ENCODE measurements around the gene EP300.
A peak's percentile ranks its signal among the peaks of the same experiment; 100 is the strongest.
"Not testable (repeated sequence)": the region's sequence is repeated elsewhere in the genome, so short reads cannot be mapped to it uniquely, and the experiment has no call there.

Gene EP300

DNA sequence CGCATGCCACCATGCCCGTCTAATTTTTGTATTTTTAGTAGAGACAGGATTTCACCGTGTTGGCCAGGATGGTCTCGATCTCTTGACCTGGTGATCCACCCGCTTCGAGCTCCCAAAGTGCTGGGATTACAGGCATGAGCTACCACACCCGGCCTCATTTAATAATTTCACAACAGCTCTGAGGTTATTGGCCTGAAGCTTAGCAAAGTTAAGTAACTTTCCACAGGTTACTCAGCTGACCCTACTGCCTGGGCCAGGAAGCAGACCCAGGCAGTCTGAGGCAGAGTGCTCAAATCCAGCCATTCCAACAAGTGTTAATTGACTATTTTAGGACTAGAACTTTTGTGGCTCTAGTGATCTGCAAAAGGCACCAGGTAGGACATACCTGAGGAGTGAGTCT is 60.5 kb downstream of the EP300 start:
- DNase-seq (ENCODE audit: low spot score): no peak

DNA sequence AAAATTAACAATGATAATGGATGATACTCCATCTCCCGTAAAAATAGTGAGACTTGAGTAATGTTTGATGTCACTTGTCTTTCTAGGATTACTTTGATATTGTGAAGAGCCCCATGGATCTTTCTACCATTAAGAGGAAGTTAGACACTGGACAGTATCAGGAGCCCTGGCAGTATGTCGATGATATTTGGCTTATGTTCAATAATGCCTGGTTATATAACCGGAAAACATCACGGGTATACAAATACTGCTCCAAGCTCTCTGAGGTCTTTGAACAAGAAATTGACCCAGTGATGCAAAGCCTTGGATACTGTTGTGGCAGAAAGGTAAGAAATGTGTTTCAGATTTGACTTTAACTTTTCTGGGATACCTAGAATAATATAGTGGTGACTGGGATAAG is 64.7 kb downstream of the EP300 start:
- DNase-seq (ENCODE audit: low spot score): no peak

DNA sequence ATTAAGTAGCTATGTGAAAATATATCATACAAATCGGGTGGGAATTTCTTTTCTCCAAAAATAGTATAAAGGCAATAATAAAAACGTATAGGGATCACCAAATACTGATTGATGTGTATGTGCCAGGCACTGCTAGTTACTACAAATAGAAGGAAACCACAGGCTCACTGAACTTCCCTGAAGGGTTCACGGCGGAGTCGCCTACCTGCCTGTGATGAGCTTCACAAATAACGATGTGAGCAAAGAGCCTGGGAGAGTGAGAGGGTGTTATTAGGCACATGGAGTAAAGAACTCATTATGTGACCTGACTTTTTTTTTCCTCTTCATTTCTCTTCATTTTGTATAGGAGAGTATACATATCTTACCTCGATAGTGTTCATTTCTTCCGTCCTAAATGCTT is 76.8 kb downstream of the EP300 start:
- DNase-seq (ENCODE audit: low spot score): no peak

DNA sequence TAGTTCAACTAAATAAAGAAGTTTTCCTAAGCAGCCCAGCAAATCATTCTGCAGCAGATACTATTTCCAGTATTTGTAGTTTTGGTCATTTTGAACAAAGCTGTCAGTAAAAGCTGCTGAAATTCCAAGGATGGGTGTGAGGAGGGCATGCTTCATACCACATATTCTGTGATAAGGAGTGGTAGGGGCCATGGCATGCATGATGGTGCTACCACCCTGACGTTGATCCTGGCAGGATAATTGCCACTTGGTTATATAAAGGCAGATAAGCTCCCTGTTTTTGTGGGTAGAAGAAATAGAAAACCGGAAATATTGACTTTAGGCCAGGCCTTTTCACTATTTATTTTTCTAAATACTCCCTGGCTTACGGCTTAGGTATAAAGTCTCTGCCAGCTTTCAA is 79.6 kb downstream of the EP300 start:
- DNase-seq (ENCODE audit: low spot score): no peak

DNA sequence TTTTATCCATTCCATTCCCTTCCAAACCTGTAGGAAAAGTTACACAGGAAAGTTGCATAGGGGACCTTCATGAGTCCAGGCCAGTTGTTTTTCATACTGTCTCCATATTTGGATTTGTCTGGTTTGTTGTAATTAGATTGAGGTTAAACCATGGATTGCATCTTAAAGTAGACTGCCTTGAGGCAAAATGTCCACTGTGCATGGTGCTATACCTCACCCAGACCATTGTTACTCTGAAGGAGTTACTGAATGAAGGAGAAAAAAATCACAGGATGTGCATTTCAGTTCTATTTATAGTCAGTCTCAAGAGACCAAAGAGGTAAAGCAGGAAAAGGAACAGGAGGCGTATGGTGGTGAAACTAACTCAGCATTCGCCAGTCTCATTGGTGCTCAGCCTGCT is 83.2 kb downstream of the EP300 start:
- DNase-seq (ENCODE audit: low spot score): no peak

DNA sequence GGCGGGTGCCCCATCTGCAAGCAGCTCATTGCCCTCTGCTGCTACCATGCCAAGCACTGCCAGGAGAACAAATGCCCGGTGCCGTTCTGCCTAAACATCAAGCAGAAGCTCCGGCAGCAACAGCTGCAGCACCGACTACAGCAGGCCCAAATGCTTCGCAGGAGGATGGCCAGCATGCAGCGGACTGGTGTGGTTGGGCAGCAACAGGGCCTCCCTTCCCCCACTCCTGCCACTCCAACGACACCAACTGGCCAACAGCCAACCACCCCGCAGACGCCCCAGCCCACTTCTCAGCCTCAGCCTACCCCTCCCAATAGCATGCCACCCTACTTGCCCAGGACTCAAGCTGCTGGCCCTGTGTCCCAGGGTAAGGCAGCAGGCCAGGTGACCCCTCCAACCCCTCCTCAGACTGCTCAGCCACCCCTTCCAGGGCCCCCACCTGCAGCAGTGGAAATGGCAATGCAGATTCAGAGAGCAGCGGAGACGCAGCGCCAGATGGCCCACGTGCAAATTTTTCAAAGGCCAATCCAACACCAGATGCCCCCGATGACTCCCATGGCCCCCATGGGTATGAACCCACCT is 84.7 kb downstream of the EP300 start:
- no peak for DNase-seq (ENCODE audit: low spot score)

DNA sequence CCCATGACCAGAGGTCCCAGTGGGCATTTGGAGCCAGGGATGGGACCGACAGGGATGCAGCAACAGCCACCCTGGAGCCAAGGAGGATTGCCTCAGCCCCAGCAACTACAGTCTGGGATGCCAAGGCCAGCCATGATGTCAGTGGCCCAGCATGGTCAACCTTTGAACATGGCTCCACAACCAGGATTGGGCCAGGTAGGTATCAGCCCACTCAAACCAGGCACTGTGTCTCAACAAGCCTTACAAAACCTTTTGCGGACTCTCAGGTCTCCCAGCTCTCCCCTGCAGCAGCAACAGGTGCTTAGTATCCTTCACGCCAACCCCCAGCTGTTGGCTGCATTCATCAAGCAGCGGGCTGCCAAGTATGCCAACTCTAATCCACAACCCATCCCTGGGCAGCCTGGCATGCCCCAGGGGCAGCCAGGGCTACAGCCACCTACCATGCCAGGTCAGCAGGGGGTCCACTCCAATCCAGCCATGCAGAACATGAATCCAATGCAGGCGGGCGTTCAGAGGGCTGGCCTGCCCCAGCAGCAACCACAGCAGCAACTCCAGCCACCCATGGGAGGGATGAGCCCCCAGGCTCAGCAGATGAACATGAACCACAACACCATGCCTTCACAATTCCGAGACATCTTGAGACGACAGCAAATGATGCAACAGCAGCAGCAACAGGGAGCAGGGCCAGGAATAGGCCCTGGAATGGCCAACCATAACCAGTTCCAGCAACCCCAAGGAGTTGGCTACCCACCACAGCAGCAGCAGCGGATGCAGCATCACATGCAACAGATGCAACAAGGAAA is 85.4 kb downstream of the EP300 start:
- no peak for DNase-seq (ENCODE audit: low spot score)

DNA sequence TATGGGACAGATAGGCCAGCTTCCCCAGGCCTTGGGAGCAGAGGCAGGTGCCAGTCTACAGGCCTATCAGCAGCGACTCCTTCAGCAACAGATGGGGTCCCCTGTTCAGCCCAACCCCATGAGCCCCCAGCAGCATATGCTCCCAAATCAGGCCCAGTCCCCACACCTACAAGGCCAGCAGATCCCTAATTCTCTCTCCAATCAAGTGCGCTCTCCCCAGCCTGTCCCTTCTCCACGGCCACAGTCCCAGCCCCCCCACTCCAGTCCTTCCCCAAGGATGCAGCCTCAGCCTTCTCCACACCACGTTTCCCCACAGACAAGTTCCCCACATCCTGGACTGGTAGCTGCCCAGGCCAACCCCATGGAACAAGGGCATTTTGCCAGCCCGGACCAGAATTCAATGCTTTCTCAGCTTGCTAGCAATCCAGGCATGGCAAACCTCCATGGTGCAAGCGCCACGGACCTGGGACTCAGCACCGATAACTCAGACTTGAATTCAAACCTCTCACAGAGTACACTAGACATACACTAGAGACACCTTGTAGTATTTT is 86.1 kb downstream of the EP300 start:
- no peak for DNase-seq (ENCODE audit: low spot score)

DNA sequence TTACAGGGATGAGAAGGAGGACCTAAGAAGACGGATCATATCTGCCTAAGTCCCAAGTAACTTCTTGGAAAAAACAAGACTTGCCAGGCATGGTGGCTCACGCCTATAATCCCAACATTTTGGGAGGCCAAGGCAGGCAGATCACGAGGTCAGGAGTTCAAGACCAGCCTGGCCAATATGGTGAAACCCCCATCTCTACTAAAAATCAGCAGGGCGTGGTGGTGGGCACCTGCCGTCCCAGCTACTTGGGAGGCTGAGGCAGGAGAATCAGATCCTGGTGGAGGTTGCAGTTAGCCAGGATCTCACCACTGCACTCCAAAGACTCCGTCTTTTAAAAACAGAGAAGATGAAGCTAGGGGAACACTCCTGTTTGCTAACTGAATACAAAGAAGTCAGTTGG is 88.0 kb downstream of the EP300 start:
- DNase-seq (ENCODE audit: low spot score): not testable (repeated sequence)

DNA sequence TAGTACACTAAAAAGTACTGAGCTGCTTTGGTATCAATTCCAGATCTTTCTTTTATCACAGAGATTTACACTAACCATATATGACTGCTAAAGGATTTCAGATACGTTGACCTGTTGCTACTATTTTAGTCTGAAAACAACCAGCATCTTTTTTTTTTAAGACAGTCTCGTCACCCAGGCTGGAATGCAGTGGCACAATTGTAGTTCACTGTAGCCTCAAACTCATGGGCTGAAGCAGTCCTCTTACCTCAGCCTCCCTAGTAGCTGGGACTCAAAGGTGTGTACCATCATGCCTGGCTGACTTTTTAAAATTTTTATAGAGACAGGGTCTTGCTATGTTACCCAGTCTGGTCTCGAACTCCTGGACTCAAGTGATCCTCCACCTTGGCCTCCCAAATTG is 88.5 kb downstream of the EP300 start:
- no peak for DNase-seq (ENCODE audit: low spot score)

DNA sequence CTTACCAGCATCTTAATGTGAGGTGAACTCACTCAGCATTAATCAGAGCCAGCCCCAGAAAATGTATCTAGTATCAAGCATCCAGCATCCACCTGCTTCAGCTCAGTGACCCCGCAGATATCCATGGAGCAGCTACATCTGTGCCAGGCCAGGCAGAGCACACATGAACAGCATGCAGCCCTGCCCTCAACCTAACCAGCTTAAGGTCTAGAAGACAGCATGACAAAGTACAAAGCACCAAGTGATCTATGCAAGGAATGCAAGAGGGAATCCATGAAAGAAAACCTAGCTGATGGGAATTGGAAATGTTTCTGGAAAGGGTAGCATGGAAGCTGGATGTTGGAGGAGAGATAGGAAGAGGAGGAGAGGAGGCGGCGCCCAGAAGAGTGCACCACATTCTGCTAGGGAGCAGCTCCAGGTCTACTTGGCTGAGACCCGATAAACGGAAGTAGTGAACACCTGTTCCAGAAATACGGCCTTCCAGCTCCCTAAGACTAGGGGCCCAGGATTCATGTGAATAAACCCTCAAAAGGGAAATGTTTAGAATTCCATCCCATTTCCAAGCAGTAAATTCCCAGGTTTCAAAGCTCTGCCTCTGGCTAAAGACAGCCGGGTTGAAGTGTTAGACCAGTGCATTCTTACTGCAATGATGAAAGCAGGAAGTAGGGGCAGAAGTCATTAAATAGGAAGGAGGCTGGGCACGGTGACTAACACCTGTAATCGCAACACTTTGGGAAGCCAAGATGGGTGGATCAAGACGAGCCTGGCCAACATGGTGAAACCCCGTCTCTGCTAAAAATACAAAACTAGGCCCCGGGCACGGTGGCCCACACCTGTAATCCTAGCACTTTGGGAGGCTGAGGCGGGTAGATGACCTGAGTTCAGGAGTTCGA is 89.2 kb downstream of the EP300 start:
- DNase-seq (ENCODE audit: low spot score): no peak

DNA sequence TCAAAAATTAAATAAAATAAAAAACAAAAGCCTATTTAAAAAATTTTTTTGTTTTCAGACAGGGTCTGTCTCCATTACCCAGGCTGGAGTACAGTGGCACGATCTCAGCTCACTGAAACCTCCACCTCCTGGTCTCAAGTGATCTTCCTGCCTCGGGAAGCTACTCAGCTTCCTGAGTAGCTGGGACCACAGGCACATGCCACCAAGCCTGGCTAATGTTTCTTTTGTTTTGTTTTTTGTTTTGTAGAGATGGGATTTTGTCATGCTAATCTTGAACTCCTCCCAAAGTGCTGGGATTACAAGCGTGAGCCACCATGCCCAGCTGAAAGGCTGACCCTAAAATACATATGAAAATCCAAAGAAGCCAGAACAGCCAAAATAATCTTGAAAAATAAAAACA is 92.3 kb downstream of the EP300 start:
- no peak for DNase-seq (ENCODE audit: low spot score)

DNA sequence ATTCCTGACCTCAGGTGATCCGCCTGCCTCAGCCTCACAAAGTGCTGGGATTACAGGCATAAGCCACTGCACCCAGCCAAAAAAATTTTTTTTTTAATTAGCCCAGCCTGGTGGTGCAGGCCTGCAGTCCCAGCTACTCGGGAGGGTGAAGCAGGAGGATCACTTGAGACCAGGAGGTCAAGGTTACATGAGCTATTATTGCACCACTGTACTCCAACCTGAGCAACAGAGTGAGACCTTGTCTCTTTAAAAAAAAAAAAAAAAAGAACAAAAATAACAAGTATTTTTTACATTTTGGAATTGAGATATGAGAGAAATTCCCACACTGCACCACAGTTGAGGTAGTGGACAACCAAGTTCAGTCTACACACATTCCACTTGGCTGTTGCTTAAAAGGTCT is 99.1 kb downstream of the EP300 start:
- DNase-seq (ENCODE audit: low spot score): no peak

DNA sequence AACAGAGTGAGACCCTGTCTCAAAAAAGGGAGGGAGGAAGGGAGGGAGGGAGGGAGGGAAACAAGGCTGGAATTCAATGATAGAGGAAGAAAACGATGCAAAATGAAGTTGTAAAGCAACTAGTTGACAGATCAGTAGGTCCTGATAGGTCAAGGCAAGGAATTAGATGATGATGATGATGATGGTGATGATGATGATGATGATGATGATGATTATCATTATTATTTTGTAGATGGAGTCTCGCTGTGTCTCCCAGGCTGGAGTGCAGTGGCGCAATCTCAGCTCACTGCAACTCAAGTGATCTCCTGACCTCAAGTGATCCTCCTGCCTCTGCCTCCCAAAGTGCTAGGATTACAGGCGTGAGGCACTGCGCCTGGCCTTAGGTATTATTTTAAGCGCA is 101.4 kb downstream of the EP300 start:
- DNase-seq (ENCODE audit: low spot score): no peak

DNA sequence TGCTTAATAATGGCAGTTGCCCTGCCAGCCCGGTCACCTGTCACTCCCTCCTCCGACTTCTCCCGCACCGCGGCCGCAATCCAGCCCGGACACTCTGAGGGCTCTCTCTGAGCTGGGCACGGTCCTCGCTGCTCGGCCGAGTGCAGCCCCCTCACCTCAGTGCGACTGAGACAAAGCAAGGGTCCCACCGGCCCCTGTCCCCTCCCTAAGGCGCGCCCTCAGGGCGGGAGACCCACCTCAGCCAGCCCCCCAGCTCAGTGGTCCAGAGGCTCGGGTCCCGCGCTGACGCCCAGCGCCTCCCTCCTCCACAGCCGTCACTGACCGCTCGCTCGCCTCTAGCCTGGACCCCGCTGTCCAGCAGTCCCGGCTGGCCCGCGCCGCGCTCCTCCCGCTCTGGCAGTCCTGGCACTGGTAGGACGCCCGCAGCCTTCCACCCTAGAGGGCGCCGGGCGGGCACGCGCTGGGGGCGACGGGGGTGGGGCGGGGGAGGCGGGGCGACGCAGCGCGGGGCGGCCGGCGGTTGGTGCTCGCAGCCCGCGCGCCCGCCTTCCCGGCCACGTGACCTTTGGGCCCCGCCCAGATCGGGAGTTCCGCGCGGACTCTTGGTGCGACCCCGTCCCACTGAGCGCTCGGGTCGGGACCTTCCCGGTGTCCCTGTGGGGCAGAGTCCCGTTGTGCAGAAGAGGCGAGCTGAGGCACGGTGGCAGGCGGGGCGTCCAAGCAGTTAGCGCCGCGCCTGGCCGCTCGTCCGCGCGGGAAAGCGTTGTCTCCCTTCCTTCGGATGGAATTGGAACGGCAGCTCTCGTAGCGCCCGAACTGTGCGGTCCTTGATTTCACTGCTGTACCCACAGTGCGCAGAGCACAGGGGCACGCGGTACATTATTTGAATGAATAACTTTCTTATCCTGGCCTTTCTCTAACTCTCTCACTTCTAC is 104.9 kb downstream of the EP300 start:
- peak; percentile 74 for DNase-seq (ENCODE audit: low spot score)

DNA sequence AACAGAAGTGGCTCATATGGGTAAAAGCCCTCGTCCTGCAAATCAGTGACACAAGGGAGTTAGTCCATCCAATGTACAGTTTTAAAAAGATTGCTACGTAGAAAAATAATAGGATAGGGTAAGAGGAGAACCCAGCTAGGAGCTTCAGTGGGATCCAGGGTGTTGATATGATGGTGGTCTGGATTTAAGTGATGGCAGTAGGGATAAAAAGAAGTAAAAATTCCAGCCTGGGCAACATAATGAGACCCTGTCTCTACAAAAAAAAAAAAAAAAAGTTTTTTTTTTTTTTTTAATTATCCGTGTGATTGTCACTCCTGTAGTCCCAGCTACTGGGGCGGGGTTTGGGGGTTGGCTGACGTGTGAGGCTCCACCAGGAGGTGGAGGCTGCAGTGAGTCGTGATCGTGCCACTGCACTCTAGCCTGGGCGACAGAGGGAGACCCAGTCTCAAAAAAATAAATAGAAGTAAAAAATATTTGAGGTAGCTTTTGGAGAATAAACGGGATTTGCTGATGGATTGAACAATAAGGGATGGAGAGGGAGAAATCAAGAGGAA is 105.7 kb downstream of the EP300 start:
- DNase-seq (ENCODE audit: low spot score): peak; percentile 26

DNA sequence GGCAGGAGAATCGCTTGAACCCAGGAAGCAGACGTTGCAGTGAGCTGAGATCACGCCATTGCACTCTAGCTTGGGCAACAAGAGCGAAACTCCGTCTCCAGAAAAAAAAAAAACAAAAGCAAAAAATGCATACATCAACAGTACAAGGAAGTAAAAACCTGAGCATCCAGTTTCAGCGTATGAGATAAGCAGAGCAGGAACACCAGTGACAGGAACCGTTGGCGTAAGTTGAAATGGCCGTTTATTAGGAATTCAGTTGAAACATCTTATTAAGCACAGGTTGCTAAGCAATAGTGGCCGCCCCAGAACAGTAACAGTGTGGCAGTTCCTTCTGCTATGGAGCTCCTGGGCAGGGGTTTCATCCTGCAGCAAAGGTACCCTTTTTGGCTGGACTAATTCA is 108.7 kb downstream of the EP300 start:
- DNase-seq (ENCODE audit: low spot score): no peak

DNA sequence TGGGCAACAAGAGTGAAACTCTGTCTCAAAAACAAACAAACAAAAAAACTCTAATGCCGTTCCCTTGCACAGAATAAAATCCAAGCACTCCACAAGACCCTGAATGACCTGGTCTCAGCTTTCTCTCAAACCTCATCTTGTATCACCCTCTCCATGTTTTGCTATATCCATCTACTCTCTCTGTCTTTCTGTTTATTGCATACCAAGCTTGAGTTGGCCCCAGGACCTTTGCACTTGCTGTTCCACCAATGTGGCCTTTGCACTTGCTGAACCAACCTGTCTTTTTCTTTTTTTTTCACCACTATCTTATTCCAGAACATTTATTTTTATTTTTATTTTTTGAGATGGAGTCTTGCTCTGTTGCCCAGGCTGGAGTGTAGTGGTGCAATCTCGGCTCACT is 110.7 kb downstream of the EP300 start:
- no peak for DNase-seq (ENCODE audit: low spot score)

DNA sequence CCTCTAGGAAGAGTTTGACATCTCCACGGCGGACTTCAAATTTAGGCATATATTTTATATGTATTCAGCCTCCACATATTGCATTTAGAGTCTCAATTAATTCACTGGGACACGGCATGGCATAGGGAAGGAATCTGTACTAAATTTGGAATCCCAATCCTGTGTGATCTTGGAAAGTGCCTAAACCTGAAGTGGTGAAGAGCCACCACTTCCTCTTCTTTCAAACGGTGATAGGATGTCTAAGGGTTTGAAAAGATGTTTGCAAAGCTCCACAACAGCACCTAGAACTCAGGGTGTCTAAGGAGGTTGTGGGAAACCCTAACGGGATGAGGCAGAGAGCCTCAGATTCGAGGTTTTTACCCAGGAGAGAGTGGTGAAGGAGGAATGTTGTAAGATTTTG is 111.7 kb downstream of the EP300 start:
- DNase-seq (ENCODE audit: low spot score): no peak

DNA sequence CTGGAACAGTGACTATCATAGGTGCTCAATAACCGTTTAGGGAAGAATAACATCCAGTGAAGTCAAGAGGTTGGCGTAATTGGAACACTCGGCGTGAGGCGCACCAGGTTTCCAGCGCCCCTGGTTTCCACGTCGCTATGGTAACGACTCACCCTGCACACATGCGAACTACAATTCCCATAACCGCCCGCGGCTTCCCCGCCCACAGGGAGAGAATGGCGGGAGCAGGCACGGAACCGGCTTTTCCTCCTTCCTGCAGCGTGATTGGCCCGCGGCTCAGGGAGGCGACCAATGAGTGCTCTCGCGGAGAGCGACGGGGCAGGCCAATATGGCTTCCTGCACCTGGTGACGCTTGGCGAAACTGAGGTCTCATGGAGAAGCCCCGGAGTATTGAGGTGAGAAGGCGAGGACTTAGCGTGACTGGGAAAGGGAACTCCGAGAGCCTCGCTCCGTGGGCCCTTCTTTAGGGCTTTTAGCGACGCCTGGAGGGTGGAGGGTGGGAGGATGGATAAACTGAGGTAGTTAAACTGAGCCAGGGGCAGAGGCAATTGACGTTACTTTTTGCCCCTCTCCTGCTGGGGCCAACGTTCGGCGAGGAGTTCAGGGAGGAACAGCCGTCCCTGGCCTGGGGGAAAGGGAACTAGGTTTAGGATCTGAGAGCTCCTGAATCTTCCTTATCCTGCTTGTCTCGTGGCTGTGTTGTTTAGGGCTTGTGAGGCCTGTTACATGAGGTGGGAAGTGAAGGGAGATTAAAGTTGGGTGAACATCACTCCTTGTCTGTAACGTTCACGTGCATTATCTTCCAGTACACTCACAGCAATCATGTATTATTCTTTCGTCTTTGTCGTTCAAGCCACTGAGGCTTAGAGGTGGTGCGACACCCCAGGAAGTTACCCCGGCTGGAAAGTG is 112.9 kb downstream of the EP300 start, which contains the start of gene L3MBTL2:
TSS of gene L3MBTL2 (plus strand) at position 321 of the 909 bp plus-strand sequence. CDS start at position 372, 51 bp downstream.
- DNase-seq (ENCODE audit: low spot score): peak; percentile 98
